ENCODE results near the gene PAX7. TPM values are rescaled to one million over a fixed set of nuclear protein-coding genes. Genes with fewer than 3 reads are reported as not detected.
A peak's percentile ranks its signal among the peaks of the same experiment; 100 is the strongest.
"Not testable (repeated sequence)": the region's sequence is repeated elsewhere in the genome, so short reads cannot be mapped to it uniquely, and the experiment has no call there.

PAX7 gene
- polyA plus RNA-seq, 10 donors = 38.4 to 63.1 (median 43.3) TPM

DNA sequence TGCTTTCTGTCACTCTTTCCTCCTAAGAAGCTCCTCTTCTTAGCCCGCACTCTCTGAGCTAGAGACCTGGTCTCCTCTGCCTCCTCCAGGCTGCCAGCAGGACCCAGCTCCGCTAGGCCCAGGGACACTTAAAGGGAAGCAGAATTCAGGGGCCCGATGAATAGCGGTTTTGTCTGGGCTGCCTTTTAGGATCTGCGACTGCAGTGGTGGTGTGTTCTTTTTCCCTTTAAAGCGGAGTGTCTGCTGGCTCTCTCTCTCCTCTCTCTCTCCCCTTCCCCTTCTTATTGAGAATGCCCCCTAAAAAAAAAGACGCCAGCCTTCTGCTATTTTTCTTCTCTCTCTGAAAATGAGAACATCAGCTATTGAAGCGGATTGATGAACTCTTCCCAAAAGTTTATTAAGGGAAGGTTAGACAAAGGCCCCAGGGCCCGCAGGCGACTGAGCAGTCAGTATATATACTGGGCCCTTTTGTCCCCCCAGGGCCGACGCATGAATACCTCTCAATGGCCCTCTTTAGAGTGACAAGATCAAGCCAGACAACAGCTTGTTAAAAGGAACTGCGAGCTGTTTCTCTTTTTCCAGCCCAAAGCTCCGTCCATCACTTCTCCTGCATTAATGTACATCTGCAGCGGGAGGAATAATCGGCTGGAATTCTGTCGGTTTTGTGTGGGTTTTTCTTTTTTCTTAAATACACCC is 27.0 kb downstream of the PAX7 start:
- no peak for DNase-seq

DNA sequence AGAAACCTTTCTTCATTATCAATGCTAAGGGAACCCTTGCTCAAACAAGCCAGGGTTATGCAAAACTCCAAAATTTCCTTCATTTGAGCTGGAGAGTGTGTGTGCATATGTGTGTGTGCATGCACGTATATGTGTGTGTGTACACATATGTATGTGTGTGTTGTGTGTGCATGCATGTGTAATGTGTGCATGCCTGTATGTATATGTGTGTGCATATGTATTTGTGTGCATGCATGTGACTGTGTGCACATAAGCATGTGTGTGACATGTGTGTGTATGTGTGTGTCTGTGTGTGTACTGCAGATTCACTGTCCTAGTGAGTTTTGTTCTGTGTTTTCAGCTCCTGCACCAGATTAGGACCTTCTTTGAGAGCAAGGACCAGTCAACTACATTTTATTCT is 28.2 kb downstream of the PAX7 start:
- no peak for DNase-seq

DNA sequence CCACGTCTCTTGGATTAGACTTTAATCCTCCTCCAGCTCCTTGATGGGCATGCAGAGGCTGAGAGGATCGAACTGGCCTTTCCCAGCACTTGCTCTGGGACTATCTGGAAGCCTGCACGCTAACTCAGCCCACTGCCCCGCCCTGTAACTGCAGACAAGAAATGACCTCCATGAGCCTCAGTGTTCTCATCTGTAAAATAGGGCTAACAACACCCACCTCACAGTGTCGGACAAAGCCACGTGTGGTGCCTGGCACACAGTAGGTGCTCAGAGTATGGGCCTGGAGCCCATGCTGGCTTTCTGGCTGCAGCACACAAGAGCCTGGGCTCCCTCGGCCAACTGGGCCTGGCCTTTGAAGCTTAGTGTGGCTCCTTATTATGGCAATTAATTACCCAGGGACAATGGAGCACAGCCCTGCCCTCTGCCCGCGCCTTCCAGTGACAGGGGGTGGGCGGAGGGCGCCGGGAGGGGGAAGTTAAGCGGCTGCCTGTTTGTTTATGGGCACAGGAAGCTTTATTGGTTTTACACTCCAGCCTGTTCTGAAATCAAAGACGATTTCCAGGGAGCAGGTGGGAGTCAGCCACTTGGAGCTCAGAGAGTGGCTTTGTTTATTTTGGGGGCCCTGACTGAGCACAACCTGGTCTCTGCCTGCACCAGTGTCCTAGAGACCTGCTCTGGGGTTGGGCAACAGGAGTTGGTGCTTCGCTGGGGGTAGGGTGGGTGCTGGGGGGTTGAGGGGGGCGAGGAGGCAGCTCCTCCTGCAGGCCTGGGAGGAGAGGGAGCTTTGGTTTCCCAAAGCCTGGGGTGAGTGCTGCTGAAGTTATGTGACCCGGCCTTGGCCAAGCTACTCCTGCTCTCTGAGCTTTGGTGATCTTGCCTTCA is 31.0 kb downstream of the PAX7 start:
- no peak for DNase-seq

DNA sequence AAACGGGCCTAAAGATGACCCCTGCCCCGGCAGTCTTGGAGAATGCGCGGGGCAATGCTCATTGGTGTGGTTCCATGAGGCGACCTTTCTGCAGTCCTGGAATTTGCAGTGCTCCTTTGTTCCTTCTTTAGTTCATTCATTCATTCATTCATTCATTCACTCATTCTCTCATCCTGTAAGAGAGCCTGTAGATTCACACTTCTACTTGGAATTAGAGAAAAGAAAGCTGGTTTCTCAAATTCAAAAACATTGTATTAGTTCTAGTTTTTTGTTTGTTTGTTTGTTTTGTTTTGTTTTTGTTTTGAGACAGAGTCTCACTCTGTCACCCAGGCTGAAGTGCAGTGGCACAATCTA is 31.6 kb downstream of the PAX7 start:
- no peak for DNase-seq

DNA sequence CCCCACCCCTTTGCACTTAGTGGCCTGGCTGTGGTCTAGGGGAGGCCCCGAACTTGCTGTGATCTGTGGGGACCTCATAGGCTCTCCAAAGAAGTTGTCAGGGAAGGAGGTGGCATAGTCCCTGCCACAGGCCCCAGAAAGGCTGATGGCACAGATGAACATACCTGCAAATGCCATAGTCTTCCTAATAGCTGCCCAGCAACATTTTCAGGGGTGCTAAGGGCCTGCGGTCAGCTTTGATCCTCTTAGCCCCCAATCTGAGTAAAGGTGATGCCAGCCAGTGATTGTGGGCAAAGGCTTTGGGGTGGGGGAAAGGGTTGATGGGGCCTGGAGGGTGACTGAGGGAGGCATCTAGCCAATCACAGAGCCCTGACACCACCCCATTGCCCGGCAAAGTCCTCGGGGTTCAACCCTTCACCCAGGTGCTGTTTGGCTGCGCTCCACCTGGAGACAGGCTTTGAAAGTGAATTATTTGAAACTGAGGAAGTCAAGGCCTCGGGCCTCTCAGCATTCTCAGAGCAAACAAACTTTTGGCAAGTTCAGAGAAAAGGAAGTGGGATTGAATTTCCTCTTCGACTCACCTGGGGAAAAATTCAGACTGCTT is 35.8 kb downstream of the PAX7 start:
- DNase-seq = no peak

DNA sequence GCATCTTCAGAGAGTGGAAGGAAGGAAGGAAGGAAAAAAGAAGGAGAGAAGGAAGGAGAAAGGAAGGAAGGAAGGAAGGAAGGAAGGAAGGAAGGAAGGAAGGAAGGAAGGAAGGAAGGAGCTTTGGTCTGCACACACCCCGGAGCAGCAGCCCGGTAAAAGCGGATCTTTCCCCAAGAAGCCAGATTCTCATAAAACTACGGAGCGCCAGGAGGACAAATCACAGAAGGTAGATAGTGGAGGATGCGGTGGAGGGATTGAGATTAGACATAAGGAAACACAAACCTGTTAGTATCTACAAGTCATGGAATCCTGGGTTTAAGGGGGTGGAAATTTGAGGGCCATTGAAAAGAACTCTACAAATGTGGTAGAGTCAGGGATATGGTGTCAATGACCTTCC is 36.7 kb downstream of the PAX7 start:
- no peak for DNase-seq

DNA sequence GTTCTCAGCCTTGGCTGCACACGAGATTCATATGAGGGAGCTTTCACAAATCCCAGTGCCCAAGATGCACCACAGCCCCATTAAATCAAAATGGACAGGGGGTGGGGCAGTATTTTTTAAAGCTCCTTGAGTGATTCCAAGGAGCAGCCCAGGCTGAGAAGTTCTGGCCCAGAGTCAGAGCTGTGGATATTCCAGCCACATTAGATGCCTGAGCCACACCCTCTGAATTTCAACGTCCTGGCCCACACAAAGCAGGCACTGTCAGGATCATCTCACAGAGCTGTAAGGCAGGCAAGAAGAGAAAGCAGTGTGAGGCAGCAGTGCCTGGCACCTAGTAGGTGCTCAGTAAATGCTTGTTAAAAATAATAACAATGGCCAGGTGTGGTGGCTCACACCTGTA is 37.4 kb downstream of the PAX7 start:
- no peak for DNase-seq

DNA sequence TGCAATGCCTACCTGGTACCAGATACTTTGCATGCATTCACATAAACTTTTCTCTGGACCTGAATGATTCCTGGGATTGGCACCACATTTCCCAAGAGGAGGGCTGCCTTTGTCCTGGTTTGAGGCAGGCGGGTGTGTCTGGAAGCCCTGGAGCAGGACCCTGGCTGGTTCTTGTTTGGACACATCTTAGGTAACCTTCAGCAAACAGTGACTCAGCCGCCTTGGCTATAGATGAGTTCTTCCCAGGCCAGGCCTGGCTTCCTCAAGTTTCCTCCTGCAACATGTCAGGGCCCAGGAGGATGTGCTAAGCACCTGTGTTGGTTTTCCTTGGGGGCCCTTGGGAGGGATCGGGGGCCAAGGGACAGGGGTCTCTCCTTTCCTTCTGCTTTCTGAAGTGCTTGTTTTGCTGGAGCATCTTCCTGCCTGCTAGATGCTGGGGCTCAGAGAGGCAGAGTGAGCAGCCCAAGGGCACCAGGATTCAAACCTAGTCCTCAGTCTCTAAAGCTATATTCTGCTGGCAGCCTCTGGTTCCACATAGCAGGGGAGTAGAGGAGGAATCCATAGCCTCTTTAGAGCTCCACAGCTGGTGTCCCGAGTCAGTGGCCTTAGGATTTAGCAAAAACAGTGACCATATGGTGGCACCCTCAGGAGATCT is 38.2 kb downstream of the PAX7 start:
- DNase-seq = no peak

DNA sequence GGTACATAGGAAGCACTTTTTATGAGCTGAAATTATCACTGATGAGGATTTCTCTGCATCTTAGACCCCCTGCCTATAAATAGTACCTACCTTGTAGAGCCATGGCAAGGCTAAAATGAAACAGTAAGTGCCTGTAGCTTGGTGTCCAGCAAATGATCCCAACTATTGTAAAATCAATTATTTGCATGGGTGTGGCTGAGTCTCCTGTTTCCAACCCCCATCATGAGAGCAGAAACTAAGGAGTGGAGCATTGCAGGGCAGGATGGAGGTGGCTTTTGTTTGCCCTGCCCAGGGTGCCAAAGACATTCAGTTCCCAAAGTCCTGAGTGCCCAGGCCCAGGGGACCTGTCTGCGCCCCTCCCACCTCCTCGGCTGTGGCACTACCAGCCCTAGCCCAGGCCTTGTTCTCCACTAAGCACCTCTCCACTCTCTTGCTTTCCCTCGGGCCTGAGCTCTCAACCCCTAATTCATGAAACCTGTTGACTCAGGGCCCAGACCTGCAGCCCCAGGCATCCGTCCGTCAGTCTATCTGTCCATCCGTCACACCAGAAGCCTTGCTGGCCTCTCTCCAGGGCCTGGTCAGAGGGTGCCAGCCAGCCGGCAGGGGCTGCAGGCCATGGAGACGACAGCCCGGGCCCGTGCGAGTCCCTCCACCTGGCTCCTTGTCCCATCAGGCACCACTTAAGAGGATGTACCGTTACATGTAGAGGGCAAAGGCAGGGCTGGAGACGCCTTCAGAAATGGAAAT is 39.6 kb downstream of the PAX7 start:
- no peak for DNase-seq

DNA sequence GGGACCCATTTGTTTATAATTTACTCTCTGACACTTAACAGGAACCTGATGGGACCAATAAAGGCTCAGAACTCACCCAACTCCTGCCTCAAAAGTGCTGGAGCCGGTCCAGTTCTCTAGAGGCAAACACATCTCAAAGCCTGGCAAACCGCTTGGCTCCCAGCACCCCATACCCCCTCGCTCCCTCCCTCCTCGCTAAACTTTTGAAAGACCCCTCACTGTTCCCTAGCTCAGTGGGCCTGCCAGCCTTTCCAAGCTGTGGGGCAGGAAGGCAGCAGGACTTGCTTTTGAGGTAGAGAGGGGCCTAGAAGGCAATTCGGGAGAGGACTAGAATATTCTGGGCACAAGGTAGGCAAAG is 40.2 kb downstream of the PAX7 start:
- no peak for DNase-seq

DNA sequence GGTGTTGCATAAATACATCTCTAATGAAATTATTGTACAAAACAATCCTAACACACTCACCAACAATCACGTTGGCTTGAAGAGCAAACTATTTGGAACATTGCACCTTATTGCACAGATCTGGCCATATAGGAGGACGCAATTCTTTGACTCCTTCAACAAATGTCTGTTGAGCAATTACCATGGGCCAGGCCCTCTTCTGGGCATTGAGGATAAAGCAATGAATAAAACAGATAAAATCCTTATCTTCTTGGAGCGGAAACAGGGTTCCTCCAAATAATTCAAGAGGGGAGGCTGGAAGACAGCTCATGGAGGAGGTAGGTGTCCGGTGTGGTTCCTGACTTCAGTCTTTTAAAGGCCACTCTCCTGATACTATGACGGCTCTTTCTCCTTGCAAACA is 43.3 kb downstream of the PAX7 start:
- DNase-seq = no peak

DNA sequence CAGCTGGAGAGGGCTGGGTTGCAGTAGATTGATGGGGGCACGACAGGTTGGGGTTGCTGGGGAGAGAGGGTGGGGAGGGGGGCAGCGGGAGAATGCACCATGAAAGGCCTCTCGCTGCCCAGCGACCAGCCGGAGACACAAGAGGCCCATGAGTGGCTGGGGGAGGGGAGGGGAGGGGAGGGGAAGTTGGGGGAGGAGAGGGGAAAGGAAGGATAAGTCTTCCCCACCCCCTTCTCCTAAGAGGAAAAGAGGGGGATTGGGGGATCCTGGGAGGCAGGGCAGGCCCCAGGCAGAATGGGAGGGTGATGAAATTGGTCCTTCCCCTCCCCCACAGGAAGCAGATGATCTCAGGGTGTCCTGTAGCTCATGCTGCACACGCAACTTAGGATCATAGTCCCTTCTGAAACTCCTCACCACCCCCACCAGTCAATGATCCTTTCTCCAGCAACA is 45.7 kb downstream of the PAX7 start:
- no peak for DNase-seq

DNA sequence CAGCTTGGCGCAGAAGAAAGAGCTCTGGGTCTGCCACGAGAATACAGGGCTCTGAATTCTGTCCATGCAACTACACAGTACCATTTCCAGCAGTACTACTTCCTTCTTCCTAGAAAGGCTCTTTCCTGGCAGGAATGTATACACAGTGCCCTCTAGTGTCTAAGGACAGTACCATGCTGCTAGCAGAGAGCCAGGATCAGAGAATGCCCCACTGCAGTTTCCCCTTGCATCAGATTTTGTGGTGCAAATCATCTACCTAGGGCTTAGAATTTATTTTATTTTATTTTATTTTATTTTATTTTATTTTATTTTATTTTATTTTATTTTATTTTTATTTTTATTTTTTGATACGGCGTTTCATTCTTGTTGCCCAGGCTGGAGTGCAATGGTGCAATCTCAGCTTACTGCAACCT is 50.8 kb downstream of the PAX7 start:
- no peak for DNase-seq

DNA sequence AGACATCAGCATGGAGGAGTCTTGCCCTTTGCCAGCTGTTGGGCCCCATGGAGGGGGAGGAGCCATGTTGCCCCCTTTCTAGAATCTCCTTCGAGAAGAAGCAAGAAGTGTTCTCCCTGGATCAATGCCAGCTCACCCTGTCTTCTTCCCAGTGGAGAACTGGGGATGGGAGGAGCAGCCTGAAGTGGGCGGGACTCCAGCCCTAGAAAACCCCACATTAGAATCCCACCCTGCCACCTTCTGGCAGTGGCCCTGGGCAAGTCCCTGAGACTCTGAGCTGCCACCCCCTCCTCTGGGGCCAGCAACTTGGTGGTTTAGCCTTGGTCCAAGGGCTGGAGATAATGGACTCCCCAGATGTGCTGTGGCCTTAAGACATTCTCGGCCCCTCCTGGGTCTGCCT is 51.7 kb downstream of the PAX7 start:
- DNase-seq = no peak

DNA sequence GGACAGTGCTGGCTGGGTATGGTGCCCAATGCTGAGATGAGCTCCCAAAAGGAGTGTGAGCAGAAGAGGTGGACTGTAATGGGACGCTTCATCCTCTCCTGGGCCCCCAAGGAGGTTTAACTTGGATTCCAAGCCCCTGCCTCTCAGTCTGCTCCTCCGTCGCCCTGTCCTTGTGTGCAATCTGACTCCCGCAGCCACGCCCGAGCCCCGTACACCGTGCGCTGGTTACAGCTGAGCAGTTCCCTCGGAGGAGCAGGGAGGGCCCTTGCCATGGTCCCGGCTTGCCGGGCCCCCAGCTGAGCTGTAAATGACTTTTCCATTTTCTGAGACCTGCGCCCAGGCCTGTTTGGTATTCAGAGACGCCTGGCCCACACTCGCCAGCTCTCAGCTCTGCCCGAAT is 53.7 kb downstream of the PAX7 start:
- peak in 2 of 3 donors; percentile 18 to 39 for DNase-seq

DNA sequence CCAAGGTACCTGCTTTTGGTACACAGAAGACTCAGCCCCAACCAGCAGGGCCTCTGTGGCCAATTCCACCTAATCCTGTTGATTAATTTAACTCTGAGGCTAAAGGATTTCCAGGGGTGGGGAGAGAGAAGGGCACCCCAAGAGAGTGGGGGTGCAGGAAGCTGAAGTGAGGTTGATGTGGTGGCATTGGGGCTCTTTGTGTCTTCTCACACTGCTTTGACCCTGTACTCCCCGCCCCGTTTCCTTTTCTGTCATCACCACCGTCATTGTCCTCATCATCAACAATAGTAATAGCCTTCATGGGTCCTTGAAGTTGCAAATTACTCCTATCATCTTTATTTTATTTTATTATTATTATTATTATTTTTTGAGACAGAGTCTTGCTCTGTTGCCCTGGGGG is 55.9 kb downstream of the PAX7 start:
- no peak for DNase-seq

DNA sequence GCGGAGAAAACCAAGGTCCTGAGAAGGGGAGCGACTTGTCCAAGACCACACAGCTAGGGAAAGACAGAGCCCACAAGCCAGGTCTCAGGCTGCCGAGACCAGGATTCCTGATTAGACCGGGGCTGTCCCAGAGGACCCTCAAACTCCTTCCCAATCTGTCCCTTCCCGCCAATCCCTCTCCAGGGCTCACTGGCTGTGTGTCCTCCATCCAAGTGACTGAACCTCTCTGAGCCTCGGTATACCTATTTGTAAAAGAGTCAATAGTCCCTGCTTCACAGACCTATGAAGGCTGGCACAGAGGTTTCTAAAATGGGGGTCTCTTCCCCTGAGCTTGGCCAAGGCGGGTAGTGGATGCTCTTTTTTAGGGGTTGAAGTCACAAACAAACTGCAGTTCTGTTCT is 56.6 kb downstream of the PAX7 start:
- no peak for DNase-seq

DNA sequence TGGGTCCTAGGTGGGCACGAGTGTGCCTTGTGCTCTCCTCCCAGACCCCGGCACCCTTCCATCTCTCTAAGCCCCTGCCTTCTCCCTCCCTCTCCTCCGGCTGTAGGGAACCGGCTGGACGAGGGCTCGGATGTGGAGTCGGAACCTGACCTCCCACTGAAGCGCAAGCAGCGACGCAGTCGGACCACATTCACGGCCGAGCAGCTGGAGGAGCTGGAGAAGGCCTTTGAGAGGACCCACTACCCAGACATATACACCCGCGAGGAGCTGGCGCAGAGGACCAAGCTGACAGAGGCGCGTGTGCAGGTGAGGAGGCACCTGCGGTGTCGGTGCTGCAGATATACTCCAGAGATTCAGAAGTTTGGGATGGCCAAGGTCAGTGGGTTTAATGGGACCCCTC is 61.0 kb downstream of the PAX7 start:
- no peak for DNase-seq

DNA sequence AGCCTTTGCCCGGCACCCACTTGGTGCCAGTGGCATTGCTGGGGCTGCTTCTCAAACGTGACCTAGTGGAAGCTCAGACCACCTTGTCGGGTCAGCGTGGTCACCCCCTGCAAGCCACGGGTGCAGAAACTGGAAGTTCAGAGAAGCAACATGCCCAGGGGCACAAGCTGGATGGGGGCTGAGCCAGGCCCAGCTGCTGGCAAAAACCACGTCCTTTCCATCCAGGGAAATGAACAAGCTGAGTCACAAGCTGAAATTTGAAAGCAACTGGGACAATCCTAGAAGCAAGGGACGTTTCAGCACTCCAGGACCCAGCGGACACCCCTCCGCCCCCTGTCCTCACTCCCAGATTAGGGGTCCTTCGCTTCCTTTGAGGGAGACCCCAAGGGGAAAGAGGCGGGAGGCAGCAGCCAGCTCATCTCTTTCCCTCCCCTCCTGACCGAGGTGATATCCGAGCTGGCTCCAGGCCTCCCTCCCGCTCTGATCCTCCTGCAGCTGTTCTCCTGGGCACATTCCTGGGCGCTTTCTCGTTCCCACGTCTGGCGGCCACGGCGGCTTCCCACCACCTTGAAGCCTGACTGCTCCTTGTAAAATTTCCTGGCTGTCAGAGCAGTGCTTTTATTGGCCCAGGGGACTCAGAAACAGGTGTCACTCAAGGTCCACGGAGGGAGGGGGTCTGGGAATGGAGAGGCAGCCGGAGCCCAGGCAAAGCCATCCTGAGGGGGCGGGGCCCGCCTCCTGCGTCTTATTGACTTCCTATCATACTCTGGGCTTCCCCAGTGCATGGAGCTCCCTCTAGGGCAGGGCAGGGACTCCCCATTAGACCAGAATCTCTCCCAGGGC is 62.8 kb downstream of the PAX7 start:
- peak; percentile 64 to 77 (median 67) for DNase-seq

DNA sequence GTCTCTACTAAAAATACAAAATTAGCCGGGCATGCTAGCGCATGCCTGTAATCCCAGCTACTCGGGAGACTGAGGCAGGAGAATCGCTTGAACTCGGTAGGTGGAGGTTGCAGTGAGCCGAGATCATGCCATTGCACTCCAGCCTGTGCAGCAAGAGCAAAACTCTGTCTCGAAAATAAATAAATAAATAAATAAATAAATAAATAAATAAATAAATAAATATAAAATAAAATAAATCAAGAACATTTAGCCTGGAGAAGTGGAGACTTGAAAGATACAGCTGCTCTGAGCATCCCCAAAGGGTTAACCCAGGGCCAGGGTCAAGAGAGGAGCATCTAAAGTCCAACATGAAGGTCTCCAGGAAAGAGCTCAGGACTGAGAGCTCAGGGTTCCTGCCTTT is 63.6 kb downstream of the PAX7 start:
- DNase-seq = not testable (repeated sequence)

DNA sequence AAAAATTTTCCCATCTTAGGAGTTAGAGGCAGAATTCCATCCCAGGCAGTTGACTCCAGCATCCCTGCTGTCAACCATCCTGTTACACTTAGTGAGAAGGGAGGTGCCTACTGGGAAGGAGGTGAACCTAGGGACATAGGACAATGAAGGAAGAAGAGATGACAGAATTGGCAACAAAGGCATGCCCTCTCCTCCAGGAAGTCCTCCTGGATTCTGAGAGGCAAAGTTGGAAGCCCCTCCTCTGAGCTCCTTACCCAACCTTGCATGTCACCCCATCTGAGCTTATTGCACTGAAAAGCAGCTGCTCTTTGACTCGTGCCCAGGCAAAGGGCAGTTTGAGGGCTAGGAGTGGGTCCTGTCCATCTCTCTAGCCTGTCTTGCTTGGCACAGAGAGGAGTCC is 66.9 kb downstream of the PAX7 start:
- no peak for DNase-seq

Measured in muscle of back (tissue), 11 donors.